ENCODE measurements around the gene PDGFRB.

The PDGFRB gene

GRCh38 chr5:150120617-150121447 is 34.8 kb downstream of the PDGFRB start:
- H3K27me3 ChIP-seq (ENCODE audit: control insufficient read depth, insufficient read depth, low read length): no peaks in the 10 kb centered on the region
- no peak overlapping the region for H3K9ac ChIP-seq (ENCODE audit: low read length)
- H3K36me3 ChIP-seq (ENCODE audit: control insufficient read depth, insufficient read depth, low read length): peaks cover 5% of the 10 kb centered on the region
- no peak overlapping the region for H3K27ac ChIP-seq (ENCODE audit: low read depth, low read length)
- H3K4me1 ChIP-seq (ENCODE audit: control insufficient read depth, insufficient read depth, low read length): no peaks in the 10 kb centered on the region
- H3K4me3 ChIP-seq (ENCODE audit: low read length): no peak overlapping the region

GRCh38 chr5:150120062-150120441 is 35.6 kb downstream of the PDGFRB start:
- H3K9ac ChIP-seq (ENCODE audit: low read length): no peak overlapping the region
- no peaks in the 10 kb centered on the region for H3K27me3 ChIP-seq (ENCODE audit: control insufficient read depth, insufficient read depth, low read length)
- no peaks in the 10 kb centered on the region for H3K4me1 ChIP-seq (ENCODE audit: control insufficient read depth, insufficient read depth, low read length)
- H3K27ac ChIP-seq (ENCODE audit: low read depth, low read length): no peak overlapping the region
- no peak overlapping the region for H3K4me3 ChIP-seq (ENCODE audit: low read length)
- peaks cover 5% of the 10 kb centered on the region for H3K36me3 ChIP-seq (ENCODE audit: control insufficient read depth, insufficient read depth, low read length)

GRCh38 chr5:150119421-150120061 is 36.1 kb downstream of the PDGFRB start:
- H3K27ac ChIP-seq (ENCODE audit: low read depth, low read length): no peak overlapping the region
- H3K9ac ChIP-seq (ENCODE audit: low read length): no peak overlapping the region
- no peaks in the 10 kb centered on the region for H3K4me1 ChIP-seq (ENCODE audit: control insufficient read depth, insufficient read depth, low read length)
- no peaks in the 10 kb centered on the region for H3K27me3 ChIP-seq (ENCODE audit: control insufficient read depth, insufficient read depth, low read length)
- peaks cover 7% of the 10 kb centered on the region for H3K36me3 ChIP-seq (ENCODE audit: control insufficient read depth, insufficient read depth, low read length)
- no peak overlapping the region for H3K4me3 ChIP-seq (ENCODE audit: low read length)

DNA sequence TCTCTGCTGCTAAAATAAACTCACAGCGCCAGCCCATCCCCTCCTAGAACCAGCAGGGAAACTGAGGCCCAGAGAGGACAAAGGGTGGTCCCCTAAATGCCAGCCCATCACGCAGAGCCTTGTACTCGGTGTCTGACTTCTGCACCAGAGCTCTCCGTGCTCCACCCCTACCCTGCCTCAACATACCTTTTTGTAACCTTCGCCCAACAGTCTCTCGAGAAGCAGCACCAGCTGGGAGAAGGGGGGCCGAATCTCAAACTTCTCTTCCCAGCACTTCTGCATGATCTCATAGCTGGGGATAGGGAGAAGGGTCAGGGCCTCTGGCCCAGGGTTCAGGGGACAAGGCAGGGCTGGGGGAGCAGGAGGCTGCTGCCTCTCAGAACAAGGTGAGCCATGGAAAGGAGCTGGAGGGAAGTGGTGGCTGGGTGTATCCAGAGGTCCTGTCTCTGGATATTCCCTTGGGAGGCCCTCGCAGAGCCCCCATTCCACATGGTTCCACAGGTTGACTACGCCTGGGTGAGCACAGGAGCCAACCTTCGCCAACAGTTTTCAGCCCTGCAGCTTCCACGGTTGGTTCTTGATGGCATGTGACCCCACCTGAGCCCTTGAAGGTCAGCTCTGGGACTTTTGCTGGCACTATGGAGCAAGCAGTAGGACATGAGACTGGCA is 37.0 kb downstream of the PDGFRB start:
- Histone ChIP-seq H3K4me3 (ENCODE audit: low read length) (no peak overlapping the region), H3K36me3 (ENCODE audit: control insufficient read depth, insufficient read depth, low read length) (peaks cover 7% of the 10 kb centered on the region), H3K4me1 (ENCODE audit: control insufficient read depth, insufficient read depth, low read length) (no peaks in the 10 kb centered on the region), H3K27me3 (ENCODE audit: control insufficient read depth, insufficient read depth, low read length) (no peaks in the 10 kb centered on the region), H3K9ac (ENCODE audit: low read length) (no peak overlapping the region), H3K27ac (ENCODE audit: low read depth, low read length) (no peak overlapping the region)

DNA sequence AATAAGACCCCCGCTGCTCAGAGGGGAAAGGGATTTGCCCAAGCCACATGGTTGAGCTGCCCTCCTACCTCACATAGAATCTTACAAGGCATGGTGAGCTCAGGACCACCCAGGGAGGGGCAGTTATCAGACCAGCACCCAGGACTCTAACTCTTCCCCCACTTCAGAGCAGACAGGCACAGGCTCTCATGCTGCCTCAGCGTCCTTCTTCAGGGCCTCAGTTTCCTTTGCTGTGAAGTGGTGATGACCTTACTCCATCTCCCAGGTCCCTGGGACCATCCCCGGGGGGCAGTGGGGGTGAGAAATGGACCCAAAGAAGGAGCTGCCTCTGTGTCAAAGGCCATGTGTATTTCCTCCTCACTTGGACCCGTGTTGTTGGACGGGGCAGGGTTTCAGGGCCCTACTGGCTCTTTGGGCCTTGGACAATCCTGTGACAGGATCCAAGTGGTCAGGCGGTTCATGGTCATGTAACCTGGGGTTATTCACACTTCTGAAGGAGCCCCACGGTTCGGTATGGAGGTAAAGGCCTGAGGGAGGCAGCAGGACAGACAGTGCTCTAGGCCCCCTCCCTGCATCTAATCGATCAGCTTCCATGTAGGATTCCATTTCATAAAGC is 37.6 kb downstream of the PDGFRB start:
- Histone ChIP-seq H3K4me1 (ENCODE audit: control insufficient read depth, insufficient read depth, low read length) (no peaks in the 10 kb centered on the region), H3K9ac (ENCODE audit: low read length) (no peak overlapping the region), H3K27me3 (ENCODE audit: control insufficient read depth, insufficient read depth, low read length) (no peaks in the 10 kb centered on the region), H3K36me3 (ENCODE audit: control insufficient read depth, insufficient read depth, low read length) (peaks cover 7% of the 10 kb centered on the region), H3K27ac (ENCODE audit: low read depth, low read length) (no peak overlapping the region), H3K4me3 (ENCODE audit: low read length) (no peak overlapping the region)

GRCh38 chr5:150116667-150117400 is 38.8 kb downstream of the PDGFRB start:
- Histone ChIP-seq H3K27me3 (ENCODE audit: control insufficient read depth, insufficient read depth, low read length) (no peaks in the 10 kb centered on the region), H3K4me1 (ENCODE audit: control insufficient read depth, insufficient read depth, low read length) (no peaks in the 10 kb centered on the region), H3K36me3 (ENCODE audit: control insufficient read depth, insufficient read depth, low read length) (peaks cover 7% of the 10 kb centered on the region), H3K9ac (ENCODE audit: low read length) (no peak overlapping the region), H3K4me3 (ENCODE audit: low read length) (no peak overlapping the region), H3K27ac (ENCODE audit: low read depth, low read length) (no peak overlapping the region)

- Histone ChIP-seq H3K36me3 (ENCODE audit: control insufficient read depth, insufficient read depth, low read length) (peaks cover 5% of the 10 kb centered on the region), H3K27ac (ENCODE audit: low read depth, low read length) (no peak overlapping the region), H3K27me3 (ENCODE audit: control insufficient read depth, insufficient read depth, low read length) (no peaks in the 10 kb centered on the region), H3K4me1 (ENCODE audit: control insufficient read depth, insufficient read depth, low read length) (no peaks in the 10 kb centered on the region), H3K9ac (ENCODE audit: low read length) (no peak overlapping the region), H3K4me3 (ENCODE audit: low read length) (no peak overlapping the region)
Observed at GRCh38 chr5:150114773-150115408, 40.8 kb downstream of the PDGFRB start.

DNA sequence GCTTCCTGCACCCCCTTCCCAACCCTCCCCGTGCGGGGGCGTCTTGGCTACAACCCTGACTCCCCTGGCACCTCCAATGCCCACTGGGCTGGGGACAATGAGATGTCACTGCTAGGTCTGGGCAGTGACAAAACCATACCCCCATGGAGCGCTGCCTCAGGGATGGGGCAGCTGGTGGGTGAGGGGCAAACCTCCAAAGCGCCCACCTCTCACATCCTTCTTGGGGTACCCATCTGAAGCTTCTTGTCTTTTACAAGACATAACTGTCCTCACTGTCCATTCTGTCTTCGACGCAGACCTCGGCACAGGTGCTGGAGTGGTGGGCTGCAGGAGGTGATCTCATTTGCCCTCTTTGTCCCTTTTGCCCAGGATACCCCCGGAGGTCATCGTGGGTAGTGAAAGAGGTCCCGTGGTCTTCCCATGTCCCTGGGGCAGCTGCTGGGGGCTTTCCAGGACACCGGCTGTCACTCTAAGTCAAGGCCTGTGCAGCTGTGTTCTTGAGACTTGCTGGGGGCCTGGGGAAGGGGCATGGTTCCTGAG is 41.5 kb downstream of the PDGFRB start:
- Histone ChIP-seq H3K27ac (ENCODE audit: low read depth, low read length) (no peak overlapping the region), H3K4me1 (ENCODE audit: control insufficient read depth, insufficient read depth, low read length) (no peaks in the 10 kb centered on the region)

GRCh38 chr5:150113047-150113744 is 42.4 kb downstream of the PDGFRB start:
- no peak overlapping the region for H3K4me3 ChIP-seq (ENCODE audit: low read length)
- H3K27ac ChIP-seq (ENCODE audit: low read depth, low read length): no peak overlapping the region
- H3K36me3 ChIP-seq (ENCODE audit: control insufficient read depth, insufficient read depth, low read length): peaks cover 2% of the 10 kb centered on the region
- H3K4me1 ChIP-seq (ENCODE audit: control insufficient read depth, insufficient read depth, low read length): no peaks in the 10 kb centered on the region
- no peak overlapping the region for H3K9ac ChIP-seq (ENCODE audit: low read length)
- H3K27me3 ChIP-seq (ENCODE audit: control insufficient read depth, insufficient read depth, low read length): no peaks in the 10 kb centered on the region

More for the DNA sequence above, 41.5 kb downstream of the PDGFRB start:
- no peaks in the 10 kb centered on the region for H3K27me3 ChIP-seq (ENCODE audit: control insufficient read depth, insufficient read depth, low read length)
- no peak overlapping the region for H3K9ac ChIP-seq (ENCODE audit: low read length)
- peaks cover 2% of the 10 kb centered on the region for H3K36me3 ChIP-seq (ENCODE audit: control insufficient read depth, insufficient read depth, low read length)
- no peak overlapping the region for H3K4me3 ChIP-seq (ENCODE audit: low read length)

DNA sequence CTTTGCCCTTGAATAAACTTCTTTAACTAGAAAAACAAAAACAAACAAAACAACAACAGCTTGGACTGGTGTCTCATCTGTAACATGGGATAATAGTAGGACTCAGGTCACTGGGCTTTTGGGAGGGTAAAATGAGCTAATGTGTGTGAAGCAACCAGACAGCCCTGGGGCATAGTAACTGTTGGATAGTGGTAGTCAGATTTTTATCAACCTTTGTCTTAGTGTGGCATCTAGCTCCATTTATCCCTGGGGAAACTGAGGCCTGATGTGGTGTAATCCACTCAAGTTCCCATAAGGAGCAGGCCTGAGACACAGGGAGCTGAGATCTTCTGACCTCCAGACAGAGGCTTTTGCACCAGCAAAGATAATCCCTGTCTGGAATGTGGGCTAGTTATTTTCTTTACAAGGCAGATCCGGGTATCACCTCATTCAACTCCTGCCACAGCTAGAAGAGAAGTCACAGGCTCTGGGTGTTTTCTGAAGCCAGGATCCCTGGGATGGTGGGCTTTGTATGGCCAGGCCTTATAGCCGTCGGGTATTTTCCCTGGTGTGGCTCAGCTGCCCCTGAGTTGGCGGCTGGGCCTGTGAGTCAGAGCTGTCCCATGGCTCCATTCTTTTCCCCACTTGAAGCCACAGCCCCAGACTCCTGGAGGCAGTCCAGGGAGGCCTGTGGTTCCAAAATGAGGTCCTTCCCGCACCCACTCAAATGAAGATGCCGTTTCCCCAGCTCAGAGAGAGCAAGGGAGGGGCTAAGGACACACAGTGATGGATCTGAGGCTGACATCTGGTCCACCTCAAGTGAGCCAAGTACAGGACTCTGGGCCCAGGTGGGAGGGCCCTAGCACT is 43.2 kb downstream of the PDGFRB start:
- peaks cover 2% of the 10 kb centered on the region for H3K36me3 ChIP-seq (ENCODE audit: control insufficient read depth, insufficient read depth, low read length)
- H3K9ac ChIP-seq (ENCODE audit: low read length): no peak overlapping the region
- no peak overlapping the region for H3K27ac ChIP-seq (ENCODE audit: low read depth, low read length)
- no peak overlapping the region for H3K4me3 ChIP-seq (ENCODE audit: low read length)
- H3K4me1 ChIP-seq (ENCODE audit: control insufficient read depth, insufficient read depth, low read length): no peaks in the 10 kb centered on the region
- H3K27me3 ChIP-seq (ENCODE audit: control insufficient read depth, insufficient read depth, low read length): no peaks in the 10 kb centered on the region
